ENCODE data around the gene PPM1L. TPM values are rescaled to one million over a fixed set of nuclear protein-coding genes. Genes with fewer than 3 reads are reported as not detected.
"Not testable (repeated sequence)": the region's sequence is repeated elsewhere in the genome, so short reads cannot be mapped to it uniquely, and the experiment has no call there.

PPM1L gene
- total RNA-seq, 1 donor from 2014 or later = 2.7 TPM

DNA sequence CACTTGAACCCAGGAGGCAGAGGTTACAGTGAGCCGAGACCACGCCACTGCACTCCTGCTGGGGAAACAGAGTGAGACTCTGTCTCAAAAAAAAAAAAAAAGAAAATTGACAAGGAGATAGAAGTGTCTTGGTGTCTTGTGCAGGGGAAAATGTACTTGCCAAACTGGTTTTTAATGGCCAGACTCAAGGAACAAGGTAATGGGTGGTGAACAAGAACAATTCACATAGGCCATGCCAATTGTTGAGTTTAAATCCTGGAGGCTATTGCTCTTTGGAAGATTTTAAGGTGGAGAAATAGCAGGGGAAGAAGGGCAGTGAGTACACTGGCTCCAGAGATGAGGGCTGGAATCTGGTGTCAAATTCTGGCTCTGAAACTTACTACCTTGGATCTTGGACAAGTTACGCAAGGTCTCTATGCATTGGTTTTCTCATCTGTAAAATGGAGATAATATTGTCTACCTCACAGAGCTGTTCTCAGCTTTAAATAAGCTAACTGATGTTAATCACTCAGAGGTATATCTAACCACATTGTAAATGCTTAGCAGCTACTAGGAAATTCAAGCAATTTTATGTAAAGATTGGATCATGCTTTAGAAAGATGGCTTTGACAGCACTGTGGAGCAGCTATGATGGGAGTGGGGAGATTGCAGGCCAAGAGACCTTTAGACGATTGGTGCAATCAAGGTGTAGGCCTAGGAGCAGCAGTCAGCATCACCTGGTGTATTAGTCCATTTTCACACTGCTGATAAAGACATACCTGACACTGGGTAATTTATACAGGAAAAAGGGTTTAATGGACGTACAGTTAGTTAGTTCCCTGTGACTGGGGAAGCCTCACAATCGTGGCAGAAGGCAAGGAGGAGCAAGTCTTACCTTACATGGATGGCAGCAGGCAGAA, 270.8 kb downstream of the PPM1L start:
- Mint-ChIP-seq H3K36me3 (ENCODE audit: low read depth) (no peaks in the 10 kb centered on the region), H3K9me3 (peaks cover 11% of the 10 kb centered on the region), H3K4me1 (no peaks in the 10 kb centered on the region), H3K27me3 (no peaks in the 10 kb centered on the region), H3K27ac (no peak overlapping the region), H3K4me3 (no peak overlapping the region)
- intact Hi-C loops (cut with micrococcal nuclease) = no loop called here
- no peak for DNase-seq

- H3K4me3 Mint-ChIP-seq = no peak overlapping the region
- peak; percentile 19 for DNase-seq
- no peaks in the 10 kb centered on the region for H3K27me3 Mint-ChIP-seq
- peaks cover 8% of the 10 kb centered on the region for H3K9me3 Mint-ChIP-seq
- intact Hi-C loops (cut with micrococcal nuclease) = no loop called here
- no peak overlapping the region for H3K27ac Mint-ChIP-seq
- H3K36me3 Mint-ChIP-seq (ENCODE audit: low read depth) = peaks cover 2% of the 10 kb centered on the region
- no peaks in the 10 kb centered on the region for H3K4me1 Mint-ChIP-seq
Measured at GRCh38 chr3:161028555-161029153, 272.6 kb downstream of the PPM1L start.

GRCh38 chr3:161031134-161031533, 275.1 kb downstream of the PPM1L start:
- H3K27me3 Mint-ChIP-seq = no peaks in the 10 kb centered on the region
- intact Hi-C loops (cut with micrococcal nuclease) = no loop called here

DNA sequence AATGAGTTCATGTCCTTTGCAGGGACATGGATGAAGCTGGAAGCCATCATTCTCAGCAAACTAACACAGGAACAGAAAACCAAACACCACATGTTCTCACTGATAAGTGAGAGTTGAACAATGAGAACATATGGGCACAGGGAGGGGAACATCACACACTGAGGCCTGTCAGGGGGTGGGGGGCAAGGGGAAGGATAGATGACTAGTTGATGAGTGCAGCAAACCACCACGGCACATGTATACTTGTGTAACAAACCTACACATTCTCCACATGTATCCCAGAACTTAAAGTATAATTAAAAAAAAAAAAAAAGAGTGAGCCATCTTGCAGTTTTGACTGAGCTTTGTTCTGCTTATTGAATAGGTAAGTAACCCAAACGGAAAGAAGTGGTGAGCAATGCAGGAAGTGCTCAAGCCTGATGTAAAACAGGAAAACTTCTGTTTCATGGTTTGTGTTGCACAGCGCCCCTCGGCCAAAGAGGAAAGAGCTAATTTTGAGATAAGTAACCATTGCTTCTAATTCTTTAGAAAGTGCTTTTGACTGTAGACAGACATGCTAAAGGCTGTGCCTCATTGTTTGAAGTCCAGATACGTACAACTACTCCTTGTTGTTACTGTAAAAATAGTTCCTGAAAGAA, 279.0 kb downstream of the PPM1L start:
- H3K4me1 Mint-ChIP-seq; H3K4me3 Mint-ChIP-seq; H3K27me3 Mint-ChIP-seq; H3K9me3 Mint-ChIP-seq; H3K36me3 Mint-ChIP-seq (ENCODE audit: low read depth): not testable (repeated sequence)
- H3K27ac Mint-ChIP-seq = peak overlapping the region; percentile 35
- intact Hi-C loops (cut with micrococcal nuclease) = loop anchor here (2.0 kb wide), 1 partner anchor 34 kb away; no protein-coding TSS in a partner anchor
- peak; percentile 58 for DNase-seq

More at GRCh38 chr3:161031134-161031533, 275.1 kb downstream of the PPM1L start:
- peaks cover 5% of the 10 kb centered on the region for H3K9me3 Mint-ChIP-seq
- H3K4me1 Mint-ChIP-seq = peaks cover 7% of the 10 kb centered on the region
- no peak overlapping the region for H3K4me3 Mint-ChIP-seq
- H3K27ac Mint-ChIP-seq = no peak overlapping the region
- H3K36me3 Mint-ChIP-seq (ENCODE audit: low read depth) = peaks cover 2% of the 10 kb centered on the region
- no peak for DNase-seq

- H3K27ac Mint-ChIP-seq = no peak overlapping the region
- peaks cover 7% of the 10 kb centered on the region for H3K4me1 Mint-ChIP-seq
- no peak overlapping the region for H3K4me3 Mint-ChIP-seq
- peaks cover 5% of the 10 kb centered on the region for H3K9me3 Mint-ChIP-seq
- no peak for DNase-seq
- H3K36me3 Mint-ChIP-seq (ENCODE audit: low read depth) = peaks cover 2% of the 10 kb centered on the region
- no peaks in the 10 kb centered on the region for H3K27me3 Mint-ChIP-seq
- intact Hi-C loops (cut with micrococcal nuclease) = loop anchor here (2.0 kb wide), 1 partner anchor 33 kb away; no protein-coding TSS in a partner anchor
Measured at GRCh38 chr3:161035711-161036110, 279.7 kb downstream of the PPM1L start.

GRCh38 chr3:161038725-161039124, 282.7 kb downstream of the PPM1L start:
- no peak for DNase-seq
- Mint-ChIP-seq H3K27ac (no peak overlapping the region), H3K4me3 (no peak overlapping the region), H3K27me3 (no peaks in the 10 kb centered on the region), H3K36me3 (ENCODE audit: low read depth) (no peaks in the 10 kb centered on the region), H3K9me3 (no peaks in the 10 kb centered on the region), H3K4me1 (peaks cover 7% of the 10 kb centered on the region)
- intact Hi-C loops (cut with micrococcal nuclease) = no loop called here

GRCh38 chr3:161042023-161042501, 286.0 kb downstream of the PPM1L start:
- Mint-ChIP-seq H3K4me1 (no peaks in the 10 kb centered on the region), H3K4me3 (no peak overlapping the region), H3K27me3 (peaks cover 3% of the 10 kb centered on the region), H3K9me3 (peaks cover 9% of the 10 kb centered on the region), H3K27ac (no peak overlapping the region), H3K36me3 (ENCODE audit: low read depth) (no peaks in the 10 kb centered on the region)
- intact Hi-C loops (cut with micrococcal nuclease) = no loop called here
- DNase-seq = no peak

GRCh38 chr3:161043336-161044035, 287.5 kb downstream of the PPM1L start:
- Mint-ChIP-seq H3K36me3 (ENCODE audit: low read depth) (no peaks in the 10 kb centered on the region), H3K9me3 (peaks cover 13% of the 10 kb centered on the region), H3K27ac (no peak overlapping the region), H3K4me3 (no peak overlapping the region), H3K27me3 (peaks cover 4% of the 10 kb centered on the region), H3K4me1 (no peaks in the 10 kb centered on the region)
- intact Hi-C loops (cut with micrococcal nuclease) = no loop called here
- no peak for DNase-seq

DNA sequence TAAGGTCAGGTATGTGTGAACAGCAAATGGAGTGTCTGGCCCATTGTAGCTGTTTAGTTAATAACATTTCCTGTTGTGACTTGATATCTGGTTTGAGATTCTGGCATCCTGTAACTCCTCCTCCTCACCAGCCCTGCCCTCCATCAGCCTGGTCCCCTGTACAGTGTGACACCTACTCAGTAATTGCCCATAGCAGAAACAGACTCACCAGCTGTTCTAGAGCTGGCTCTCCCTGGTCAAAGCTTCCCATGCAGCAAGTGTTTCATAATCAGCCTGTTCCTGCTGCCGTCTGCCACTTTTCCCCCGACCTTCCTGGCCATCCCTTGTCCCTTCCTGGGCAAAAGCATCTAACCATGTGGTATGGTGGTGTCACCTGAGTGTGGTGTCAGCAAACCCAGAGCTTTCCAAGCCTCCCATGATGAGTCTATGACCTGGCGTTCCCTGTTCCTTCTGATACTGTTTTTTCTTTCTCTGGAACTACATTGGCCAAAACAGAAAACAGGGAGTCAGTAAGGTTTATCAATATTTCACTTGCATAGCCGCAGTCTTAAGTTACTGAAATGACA, 293.7 kb downstream of the PPM1L start:
- H3K4me3 Mint-ChIP-seq = no peak overlapping the region
- peaks cover 2% of the 10 kb centered on the region for H3K4me1 Mint-ChIP-seq
- H3K9me3 Mint-ChIP-seq = peaks cover 13% of the 10 kb centered on the region
- DNase-seq = no peak
- H3K27me3 Mint-ChIP-seq = peaks cover 4% of the 10 kb centered on the region
- intact Hi-C loops (cut with micrococcal nuclease) = no loop called here
- H3K36me3 Mint-ChIP-seq (ENCODE audit: low read depth) = no peaks in the 10 kb centered on the region
- no peak overlapping the region for H3K27ac Mint-ChIP-seq

DNA sequence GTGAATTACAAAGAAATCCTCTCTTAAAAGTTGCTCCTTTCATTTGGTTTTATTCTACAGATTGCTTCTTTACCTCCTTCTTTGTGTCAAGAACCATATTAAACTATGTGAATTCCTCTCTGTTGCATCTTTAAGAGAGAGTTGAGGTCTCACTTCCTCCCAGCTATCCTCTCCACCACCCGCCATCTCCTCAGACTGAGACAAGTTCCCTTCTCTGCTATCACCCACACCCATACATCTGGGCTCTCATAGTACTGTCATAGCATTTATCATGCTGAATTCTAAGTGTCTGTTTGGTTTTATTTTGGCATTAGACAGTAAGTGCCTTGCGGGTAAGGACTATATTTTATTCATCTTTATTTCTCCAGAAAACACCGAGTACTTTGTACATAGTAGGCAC, 294.9 kb downstream of the PPM1L start:
- H3K4me3 Mint-ChIP-seq = no peak overlapping the region
- H3K27me3 Mint-ChIP-seq = peaks cover 2% of the 10 kb centered on the region
- intact Hi-C loops (cut with micrococcal nuclease) = no loop called here
- DNase-seq = no peak
- H3K36me3 Mint-ChIP-seq (ENCODE audit: low read depth) = no peaks in the 10 kb centered on the region
- peaks cover 2% of the 10 kb centered on the region for H3K4me1 Mint-ChIP-seq
- peaks cover 8% of the 10 kb centered on the region for H3K9me3 Mint-ChIP-seq
- H3K27ac Mint-ChIP-seq = no peak overlapping the region

DNA sequence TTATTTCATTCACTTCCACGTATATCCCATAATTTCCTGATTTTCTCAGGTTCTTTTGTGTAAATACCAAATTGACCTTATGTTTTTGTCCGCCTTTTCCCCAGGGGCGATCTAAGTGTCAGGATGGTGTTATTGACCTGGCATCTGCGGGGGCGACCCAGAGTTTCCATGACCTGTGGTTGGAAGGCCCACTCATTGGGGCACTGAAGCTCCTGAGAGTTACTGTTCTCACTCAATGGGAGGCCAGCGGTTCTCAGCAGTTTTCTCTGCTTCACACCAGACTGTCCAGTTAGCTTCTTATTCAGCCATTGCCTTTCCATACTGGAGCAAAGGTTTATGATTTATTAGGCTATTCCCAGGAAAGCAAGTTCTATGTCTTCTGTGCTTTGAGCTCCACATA, 295.8 kb downstream of the PPM1L start:
- H3K27me3 Mint-ChIP-seq = peaks cover 2% of the 10 kb centered on the region
- no peaks in the 10 kb centered on the region for H3K36me3 Mint-ChIP-seq (ENCODE audit: low read depth)
- DNase-seq = no peak
- peaks cover 2% of the 10 kb centered on the region for H3K4me1 Mint-ChIP-seq
- H3K27ac Mint-ChIP-seq = no peak overlapping the region
- peaks cover 6% of the 10 kb centered on the region for H3K9me3 Mint-ChIP-seq
- no peak overlapping the region for H3K4me3 Mint-ChIP-seq
- intact Hi-C loops (cut with micrococcal nuclease) = no loop called here

DNA sequence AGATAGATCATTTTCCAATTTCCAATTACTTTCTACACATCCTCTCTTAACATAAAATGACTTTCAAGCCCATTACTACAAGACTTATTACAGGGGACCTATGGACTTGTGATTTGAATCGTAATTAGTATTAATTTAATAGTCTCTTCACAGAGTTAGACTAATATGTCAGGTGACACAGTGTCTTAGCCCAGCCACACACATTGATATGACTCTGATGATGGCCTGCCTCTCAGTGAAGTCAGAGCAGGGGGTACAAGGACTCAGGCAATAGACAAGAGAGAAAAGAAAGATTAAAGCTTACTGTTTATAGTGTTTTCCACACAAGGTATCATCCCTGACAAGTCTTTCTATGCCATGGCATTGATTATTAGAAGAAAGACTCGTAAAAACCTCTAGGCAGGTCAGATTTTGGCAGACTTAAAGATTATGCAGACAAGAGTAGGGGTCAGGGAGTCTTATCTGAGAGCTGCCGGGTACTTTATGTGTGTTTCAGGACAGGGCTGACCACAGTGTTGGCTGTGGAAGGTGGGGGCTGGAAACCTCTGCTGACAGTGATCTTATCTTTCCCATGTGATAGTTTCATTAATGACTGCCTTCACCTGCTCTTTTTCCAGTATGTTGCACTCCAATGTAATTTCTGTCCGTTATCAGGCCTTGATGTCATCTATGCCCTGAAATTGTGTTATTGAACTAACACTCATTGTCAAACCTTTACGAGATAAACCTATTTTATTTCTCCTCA, 299.0 kb downstream of the PPM1L start:
- peaks cover 2% of the 10 kb centered on the region for H3K4me1 Mint-ChIP-seq
- intact Hi-C loops (cut with micrococcal nuclease) = no loop called here
- no peak for DNase-seq
- H3K9me3 Mint-ChIP-seq = no peaks in the 10 kb centered on the region
- H3K27ac Mint-ChIP-seq = no peak overlapping the region
- H3K4me3 Mint-ChIP-seq = no peak overlapping the region
- peaks cover 2% of the 10 kb centered on the region for H3K27me3 Mint-ChIP-seq
- no peaks in the 10 kb centered on the region for H3K36me3 Mint-ChIP-seq (ENCODE audit: low read depth)

DNA sequence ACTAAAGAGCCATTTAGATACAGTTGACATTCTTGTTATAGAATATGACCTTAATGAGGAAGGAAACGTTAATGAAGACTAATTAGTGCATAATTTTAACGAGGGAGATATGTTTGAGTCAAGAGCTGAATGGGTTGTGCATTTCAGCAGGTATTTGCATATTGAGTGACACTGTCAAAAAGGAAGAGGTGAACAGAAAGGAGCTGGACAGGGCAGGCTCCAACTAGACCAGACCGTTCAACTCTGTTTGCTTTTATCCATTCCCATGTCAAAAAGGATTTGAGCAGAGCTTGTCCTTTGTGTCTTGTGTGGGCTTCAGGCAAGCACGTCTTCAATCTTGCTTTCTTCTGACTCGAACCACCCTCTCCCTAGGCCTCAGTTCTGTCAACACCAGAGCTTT, 308.4 kb downstream of the PPM1L start:
- H3K9me3 Mint-ChIP-seq = peaks cover 18% of the 10 kb centered on the region
- no peaks in the 10 kb centered on the region for H3K36me3 Mint-ChIP-seq (ENCODE audit: low read depth)
- H3K27me3 Mint-ChIP-seq = no peaks in the 10 kb centered on the region
- H3K4me1 Mint-ChIP-seq = peaks cover 14% of the 10 kb centered on the region
- DNase-seq = no peak
- no peak overlapping the region for H3K27ac Mint-ChIP-seq
- intact Hi-C loops (cut with micrococcal nuclease) = no loop called here
- no peak overlapping the region for H3K4me3 Mint-ChIP-seq
